Measurements from ENCODE around the gene TMEM175. TPM values are rescaled to one million over a fixed set of nuclear protein-coding genes. Genes with fewer than 3 reads are reported as not detected.
"Not testable (repeated sequence)": the region's sequence is repeated elsewhere in the genome, so short reads cannot be mapped to it uniquely, and the experiment has no call there.

The TMEM175 gene
- total and polyA plus RNA-seq, 9 of the 15 experiments (the other 6 are each of a cell fraction or from before 2014, with no cell fraction given) = 0.13 to 30.9 (median 9.4) TPM

- POLR2A ChIA-PET = interaction anchor here (0.8 kb wide), 1 partner anchor 9 kb away, joined by 3 read pairs; no protein-coding TSS in a partner anchor
- Histone ChIP-seq H3K4me3 (no peak overlapping the region), H3K27me3 (ENCODE audit: control insufficient read depth in 2 of 2, insufficient read depth in 2 of 2, low read length in 2 of 2) (no peaks in the 10 kb centered on the region), H3K79me2 (ENCODE audit: control insufficient read depth, insufficient read depth, low read length) (peaks cover 10% of the 10 kb centered on the region; the same call in 2 of the 3 replicates), H3K9me3 (replicated peaks; ENCODE audit: control insufficient read depth, insufficient read depth, low read depth, low read length) (no peaks in the 10 kb centered on the region), H3K9me1 (ENCODE audit: control insufficient read depth, insufficient read depth, low read length) (no peaks in the 10 kb centered on the region), H2AFZ (ENCODE audit: low read depth, low read length) (no peak overlapping the region), H3K4me2 (ENCODE audit: insufficient read depth, low read length) (no peak overlapping the region), H3K36me3 (ENCODE audit: control insufficient read depth, insufficient read depth, low read length) (peaks cover 3% of the 10 kb centered on the region; the same call in 1 of the 3 replicates), H3K4me1 (replicated peaks in 1 of 2; ENCODE audit: control insufficient read depth in 2 of 2, insufficient read depth in 2 of 2, low read length in 2 of 2) (peaks cover 6 to 58% of the 10 kb centered on the region in 2 experiments), H4K20me1 (replicated peaks; ENCODE audit: control insufficient read depth, insufficient read depth, low read length) (no peaks in the 10 kb centered on the region; the same call in 1 of the 2 replicates), H3K27ac (ENCODE audit: extremely low read depth, low read depth, low read length) (no peak overlapping the region), H3K9ac (ENCODE audit: insufficient read depth in 1 of 2, low read depth in 2 of 2, low read length in 2 of 2) (peak overlapping the region in 1 of 2 experiments; percentile 98; a peak in 2 of 4 replicates)
- WGBS (ENCODE audit: insufficient coverage, low coverage, missing lambda C conversion rate) = 83% methylated on average over 8 of the region's 9 CpGs
- no peak for FAIRE-seq
- BruUV-seq (replicated peaks) = no TSS peak
- CTCF ChIA-PET (ENCODE audit: low intra/inter-chr PET ratio) = no interaction called here
- intact Hi-C loops (cut with micrococcal nuclease) = no loop called here
- in situ Hi-C loops (cut with MboI) = no loop called here
- no peak for DNase-seq (ENCODE audit: extremely low read depth in 1 of 4, low spot score in 3 of 4)
- no peak for ATAC-seq
- TF ChIP-seq CLOCK (CRISPR knock-in tag; IDR thresholded peaks at IDR 0.05; ENCODE audit: borderline replicate concordance) = no peak
Measured at GRCh38 chr4:974668-975067, 42.4 kb downstream of the TMEM175 start.

GRCh38 chr4:976016-976415 lies 43.8 kb downstream of the TMEM175 start:
- DNase-seq (ENCODE audit: extremely low read depth in 1 of 4, low spot score in 3 of 4); H3K9ac ChIP-seq (ENCODE audit: insufficient read depth in 1 of 2, low read depth in 2 of 2, low read length in 2 of 2); H3K4me2 ChIP-seq (ENCODE audit: insufficient read depth, low read length); H3K4me3 ChIP-seq; CTCF ChIA-PET (ENCODE audit: low intra/inter-chr PET ratio); in situ Hi-C loops (cut with MboI); H3K9me1 ChIP-seq (ENCODE audit: control insufficient read depth, insufficient read depth, low read length); intact Hi-C loops (cut with micrococcal nuclease); FAIRE-seq; H4K20me1 ChIP-seq (replicated peaks; ENCODE audit: control insufficient read depth, insufficient read depth, low read length); ATAC-seq; H3K9me3 ChIP-seq (replicated peaks; ENCODE audit: control insufficient read depth, insufficient read depth, low read depth, low read length); BruUV-seq (replicated peaks); H2AFZ ChIP-seq (ENCODE audit: low read depth, low read length); H3K27ac ChIP-seq (ENCODE audit: extremely low read depth, low read depth, low read length); POLR2A ChIA-PET; H3K36me3 ChIP-seq (ENCODE audit: control insufficient read depth, insufficient read depth, low read length); H3K27me3 ChIP-seq (ENCODE audit: control insufficient read depth in 2 of 2, insufficient read depth in 2 of 2, low read length in 2 of 2): not testable (repeated sequence)
- WGBS (ENCODE audit: insufficient coverage, low coverage, missing lambda C conversion rate) = no CpG with 5 or more reads among the region's 25 CpGs
- Histone ChIP-seq H3K79me2 (ENCODE audit: control insufficient read depth, insufficient read depth, low read length) (peaks cover 13% of the 10 kb centered on the region; the same call in 2 of the 3 replicates), H3K4me1 (replicated peaks in 1 of 2; ENCODE audit: control insufficient read depth in 2 of 2, insufficient read depth in 2 of 2, low read length in 2 of 2) (peaks cover 18 to 60% of the 10 kb centered on the region in 2 experiments)

All from K562 (cell line).